Measurements from ENCODE around the gene CHST15.

CHST15 gene

GRCh38 chr10:124028700-124029480, 64.5 kb downstream of the CHST15 start:
- no peak for DNase-seq (ENCODE audit: low read depth)

GRCh38 chr10:124027651-124028050, 65.7 kb downstream of the CHST15 start:
- no peak for DNase-seq (ENCODE audit: low read depth)

GRCh38 chr10:124027031-124027611, 66.3 kb downstream of the CHST15 start:
- no peak for DNase-seq (ENCODE audit: low read depth)

- no peak for DNase-seq (ENCODE audit: low read depth)
Measured at GRCh38 chr10:124026589-124026939, 66.8 kb downstream of the CHST15 start.

- no peak for DNase-seq (ENCODE audit: low read depth)
Measured at GRCh38 chr10:124025660-124026588, 67.5 kb downstream of the CHST15 start.

GRCh38 chr10:124025152-124025551, 68.2 kb downstream of the CHST15 start:
- DNase-seq (ENCODE audit: low read depth), result no peak

GRCh38 chr10:124022066-124022465, 71.3 kb downstream of the CHST15 start:
- DNase-seq (ENCODE audit: low read depth), result no peak

GRCh38 chr10:124020981-124021815, 72.2 kb downstream of the CHST15 start:
- no peak for DNase-seq (ENCODE audit: low read depth)

GRCh38 chr10:124019886-124020797, 73.3 kb downstream of the CHST15 start:
- DNase-seq (ENCODE audit: low read depth), result no peak

GRCh38 chr10:124018886-124019525, 74.4 kb downstream of the CHST15 start:
- DNase-seq (ENCODE audit: low read depth), result no peak

GRCh38 chr10:124017729-124018128, 75.7 kb downstream of the CHST15 start:
- no peak for DNase-seq (ENCODE audit: low read depth)

- no peak for DNase-seq (ENCODE audit: low read depth)
Measured at GRCh38 chr10:124016804-124017375, 76.5 kb downstream of the CHST15 start.

GRCh38 chr10:124015991-124016390, 77.4 kb downstream of the CHST15 start:
- no peak for DNase-seq (ENCODE audit: low read depth)

- no peak for DNase-seq (ENCODE audit: low read depth)
Measured at GRCh38 chr10:124014416-124015154, 78.8 kb downstream of the CHST15 start.

GRCh38 chr10:124013916-124014315, 79.5 kb downstream of the CHST15 start:
- DNase-seq (ENCODE audit: low read depth), result no peak

- DNase-seq (ENCODE audit: low read depth), result no peak
Measured at GRCh38 chr10:124012991-124013390, 80.4 kb downstream of the CHST15 start.

- DNase-seq (ENCODE audit: low read depth), result no peak
Measured at GRCh38 chr10:124012583-124012982, 80.8 kb downstream of the CHST15 start.

- DNase-seq (ENCODE audit: low read depth), result no peak
Measured at GRCh38 chr10:124012066-124012465, 81.3 kb downstream of the CHST15 start.

- no peak for DNase-seq (ENCODE audit: low read depth)
Measured at GRCh38 chr10:124011464-124011863, 81.9 kb downstream of the CHST15 start.

All from T-helper 22 cell (primary cell).